ENCODE results near the gene RPS21. TPM values are rescaled to one million over a fixed set of nuclear protein-coding genes. Genes with fewer than 3 reads are reported as not detected.

The RPS21 gene
- total and polyA plus RNA-seq, 2 of the 13 experiments (the other 11 are each of a cell fraction or from before 2014, with no cell fraction given) = 2,647 to 11,063 TPM

DNA sequence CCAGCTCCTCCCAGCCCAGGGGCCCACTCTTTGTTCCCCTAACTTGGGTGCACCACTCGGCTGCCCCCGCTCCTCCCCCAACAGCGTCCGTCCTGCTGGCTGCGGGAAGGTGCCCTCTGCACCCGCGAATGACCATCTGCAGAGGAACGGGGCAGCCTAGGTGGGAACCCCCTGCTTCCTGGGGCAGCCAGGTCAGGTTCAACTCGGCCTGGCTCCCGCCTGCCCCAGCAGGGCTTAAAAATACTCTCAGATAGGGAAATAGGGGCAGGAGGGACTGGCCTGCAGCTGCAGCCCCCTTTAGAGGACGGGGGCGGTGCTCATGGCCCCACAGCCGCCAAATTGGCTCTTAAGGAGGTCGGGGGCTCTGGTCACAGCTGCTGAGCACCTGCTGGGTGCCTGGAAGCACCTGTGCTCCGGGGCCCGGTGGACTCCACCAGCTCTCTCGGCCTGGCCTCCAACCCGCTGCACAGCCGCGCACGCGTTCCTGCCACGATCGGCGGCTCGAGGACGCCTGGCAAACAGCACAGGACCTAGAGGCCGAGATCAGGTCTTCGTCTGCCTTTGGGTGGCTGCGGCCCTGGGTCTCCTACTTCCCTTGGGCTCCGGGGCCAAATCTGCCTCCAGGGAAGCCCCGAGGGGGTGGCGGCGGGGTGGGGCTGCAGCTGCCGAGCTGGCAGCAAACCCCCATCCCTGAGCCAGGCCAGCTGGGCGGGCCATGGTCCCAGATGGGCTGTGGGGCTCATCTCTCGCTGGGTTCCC is 19.1 kb upstream of the RPS21 start (continued):
- TF ChIP-seq, protein P1, sequence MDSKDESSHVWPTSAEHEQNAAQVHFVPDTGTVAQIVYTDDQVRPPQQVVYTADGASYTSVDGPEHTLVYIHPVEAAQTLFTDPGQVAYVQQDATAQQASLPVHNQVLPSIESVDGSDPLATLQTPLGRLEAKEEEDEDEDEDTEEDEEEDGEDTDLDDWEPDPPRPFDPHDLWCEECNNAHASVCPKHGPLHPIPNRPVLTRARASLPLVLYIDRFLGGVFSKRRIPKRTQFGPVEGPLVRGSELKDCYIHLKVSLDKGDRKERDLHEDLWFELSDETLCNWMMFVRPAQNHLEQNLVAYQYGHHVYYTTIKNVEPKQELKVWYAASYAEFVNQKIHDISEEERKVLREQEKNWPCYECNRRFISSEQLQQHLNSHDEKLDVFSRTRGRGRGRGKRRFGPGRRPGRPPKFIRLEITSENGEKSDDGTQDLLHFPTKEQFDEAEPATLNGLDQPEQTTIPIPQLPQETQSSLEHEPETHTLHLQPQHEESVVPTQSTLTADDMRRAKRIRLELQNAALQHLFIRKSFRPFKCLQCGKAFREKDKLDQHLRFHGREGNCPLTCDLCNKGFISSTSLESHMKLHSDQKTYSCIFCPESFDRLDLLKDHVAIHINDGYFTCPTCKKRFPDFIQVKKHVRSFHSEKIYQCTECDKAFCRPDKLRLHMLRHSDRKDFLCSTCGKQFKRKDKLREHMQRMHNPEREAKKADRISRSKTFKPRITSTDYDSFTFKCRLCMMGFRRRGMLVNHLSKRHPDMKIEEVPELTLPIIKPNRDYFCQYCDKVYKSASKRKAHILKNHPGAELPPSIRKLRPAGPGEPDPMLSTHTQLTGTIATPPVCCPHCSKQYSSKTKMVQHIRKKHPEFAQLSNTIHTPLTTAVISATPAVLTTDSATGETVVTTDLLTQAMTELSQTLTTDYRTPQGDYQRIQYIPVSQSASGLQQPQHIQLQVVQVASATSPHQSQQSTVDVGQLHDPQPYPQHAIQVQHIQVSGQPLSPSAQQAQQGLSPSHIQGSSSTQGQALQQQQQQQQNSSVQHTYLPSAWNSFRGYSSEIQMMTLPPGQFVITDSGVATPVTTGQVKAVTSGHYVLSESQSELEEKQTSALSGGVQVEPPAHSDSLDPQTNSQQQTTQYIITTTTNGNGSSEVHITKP (CRISPR knock-in tag; IDR thresholded peaks at IDR 0.05; ENCODE audit: low read depth) = peak; percentile 70; the same call in 1 of the 2 replicates
- 0 out of 2 replicates have a peak, but pooled peaks have one; percentile 45 for TF ChIP-seq RXRB (CRISPR knock-in tag; IDR thresholded peaks at IDR 0.05; ENCODE audit: borderline replicate concordance)
- TF ChIP-seq, protein P2, sequence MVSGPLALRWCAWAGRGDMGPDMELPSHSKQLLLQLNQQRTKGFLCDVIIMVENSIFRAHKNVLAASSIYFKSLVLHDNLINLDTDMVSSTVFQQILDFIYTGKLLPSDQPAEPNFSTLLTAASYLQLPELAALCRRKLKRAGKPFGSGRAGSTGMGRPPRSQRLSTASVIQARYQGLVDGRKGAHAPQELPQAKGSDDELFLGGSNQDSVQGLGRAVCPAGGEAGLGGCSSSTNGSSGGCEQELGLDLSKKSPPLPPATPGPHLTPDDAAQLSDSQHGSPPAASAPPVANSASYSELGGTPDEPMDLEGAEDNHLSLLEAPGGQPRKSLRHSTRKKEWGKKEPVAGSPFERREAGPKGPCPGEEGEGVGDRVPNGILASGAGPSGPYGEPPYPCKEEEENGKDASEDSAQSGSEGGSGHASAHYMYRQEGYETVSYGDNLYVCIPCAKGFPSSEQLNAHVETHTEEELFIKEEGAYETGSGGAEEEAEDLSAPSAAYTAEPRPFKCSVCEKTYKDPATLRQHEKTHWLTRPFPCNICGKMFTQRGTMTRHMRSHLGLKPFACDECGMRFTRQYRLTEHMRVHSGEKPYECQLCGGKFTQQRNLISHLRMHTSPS (CRISPR knock-in tag; IDR thresholded peaks at IDR 0.05; ENCODE audit: low read depth) = peak; percentile 56; the same call in 1 of the 2 replicates
- TF ChIP-seq YY1 (IDR thresholded peaks at IDR 0.05; ENCODE audit: insufficient read depth, insufficient replicate concordance, low read depth, low read length) = peak; percentile 29
- TF ChIP-seq, protein P3, sequence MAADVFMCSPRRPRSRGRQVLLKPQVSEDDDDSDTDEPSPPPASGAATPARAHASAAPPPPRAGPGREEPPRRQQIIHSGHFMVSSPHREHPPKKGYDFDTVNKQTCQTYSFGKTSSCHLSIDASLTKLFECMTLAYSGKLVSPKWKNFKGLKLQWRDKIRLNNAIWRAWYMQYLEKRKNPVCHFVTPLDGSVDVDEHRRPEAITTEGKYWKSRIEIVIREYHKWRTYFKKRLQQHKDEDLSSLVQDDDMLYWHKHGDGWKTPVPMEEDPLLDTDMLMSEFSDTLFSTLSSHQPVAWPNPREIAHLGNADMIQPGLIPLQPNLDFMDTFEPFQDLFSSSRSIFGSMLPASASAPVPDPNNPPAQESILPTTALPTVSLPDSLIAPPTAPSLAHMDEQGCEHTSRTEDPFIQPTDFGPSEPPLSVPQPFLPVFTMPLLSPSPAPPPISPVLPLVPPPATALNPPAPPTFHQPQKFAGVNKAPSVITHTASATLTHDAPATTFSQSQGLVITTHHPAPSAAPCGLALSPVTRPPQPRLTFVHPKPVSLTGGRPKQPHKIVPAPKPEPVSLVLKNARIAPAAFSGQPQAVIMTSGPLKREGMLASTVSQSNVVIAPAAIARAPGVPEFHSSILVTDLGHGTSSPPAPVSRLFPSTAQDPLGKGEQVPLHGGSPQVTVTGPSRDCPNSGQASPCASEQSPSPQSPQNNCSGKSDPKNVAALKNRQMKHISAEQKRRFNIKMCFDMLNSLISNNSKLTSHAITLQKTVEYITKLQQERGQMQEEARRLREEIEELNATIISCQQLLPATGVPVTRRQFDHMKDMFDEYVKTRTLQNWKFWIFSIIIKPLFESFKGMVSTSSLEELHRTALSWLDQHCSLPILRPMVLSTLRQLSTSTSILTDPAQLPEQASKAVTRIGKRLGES (CRISPR knock-in tag; IDR thresholded peaks at IDR 0.05; ENCODE audit: borderline replicate concordance) = peak; percentile 11; the same call in 1 of the 2 replicates
- peak; percentile 92 for TF ChIP-seq ZNF678 (CRISPR knock-in tag; IDR thresholded peaks at IDR 0.05)
- TF ChIP-seq HOXA5 (CRISPR knock-in tag; IDR thresholded peaks at IDR 0.05) = no peak
- TF ChIP-seq KLF6 (CRISPR knock-in tag; IDR thresholded peaks at IDR 0.05) = no peak; the same call in none of the 2 replicates
- TF ChIP-seq ZSCAN25 (CRISPR knock-in tag; IDR thresholded peaks at IDR 0.05) = peak; percentile 37; the same call in 1 of the 2 replicates
- peak; percentile 93 for TF ChIP-seq WIZ (CRISPR knock-in tag; IDR thresholded peaks at IDR 0.05)
- peak; percentile 84 for TF ChIP-seq RXRA (CRISPR knock-in tag; IDR thresholded peaks at IDR 0.05)
- TF ChIP-seq, protein P4, sequence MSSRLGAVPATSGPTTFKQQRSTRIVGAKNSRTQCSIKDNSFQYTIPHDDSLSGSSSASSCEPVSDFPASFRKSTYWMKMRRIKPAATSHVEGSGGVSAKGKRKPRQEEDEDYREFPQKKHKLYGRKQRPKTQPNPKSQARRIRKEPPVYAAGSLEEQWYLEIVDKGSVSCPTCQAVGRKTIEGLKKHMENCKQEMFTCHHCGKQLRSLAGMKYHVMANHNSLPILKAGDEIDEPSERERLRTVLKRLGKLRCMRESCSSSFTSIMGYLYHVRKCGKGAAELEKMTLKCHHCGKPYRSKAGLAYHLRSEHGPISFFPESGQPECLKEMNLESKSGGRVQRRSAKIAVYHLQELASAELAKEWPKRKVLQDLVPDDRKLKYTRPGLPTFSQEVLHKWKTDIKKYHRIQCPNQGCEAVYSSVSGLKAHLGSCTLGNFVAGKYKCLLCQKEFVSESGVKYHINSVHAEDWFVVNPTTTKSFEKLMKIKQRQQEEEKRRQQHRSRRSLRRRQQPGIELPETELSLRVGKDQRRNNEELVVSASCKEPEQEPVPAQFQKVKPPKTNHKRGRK (CRISPR knock-in tag; IDR thresholded peaks at IDR 0.05) = no peak

Data from HepG2 (cell line).